ENCODE measurements around the gene PRR16. TPM values are rescaled to one million over a fixed set of nuclear protein-coding genes. Genes with fewer than 3 reads are reported as not detected.

PRR16 gene
- total RNA-seq, 2 donors from 2014 or later = 19.8 to 25.5 TPM

GRCh38 chr5:120621339-120621738 lies 157.2 kb downstream of the PRR16 start:
- ATAC-seq (ENCODE audit: insufficient number of reproducible peaks, low FRiP score, low read depth) (no peak), DNase-seq (ENCODE audit: low spot score) (no peak)
- Histone ChIP-seq H3K4me3 (no peak overlapping the region), H3K36me3 (no peaks in the 10 kb centered on the region), H3K9me3 (no peaks in the 10 kb centered on the region), H3K27ac (no peak overlapping the region), H3K27me3 (replicated peaks; ENCODE audit: insufficient read depth) (no peaks in the 10 kb centered on the region), H3K4me1 (ENCODE audit: control insufficient read depth in 1 of 2, low read depth in 2 of 2) (peaks cover 6 to 11% of the 10 kb centered on the region in 2 donors)
- TF ChIP-seq CTCF (IDR thresholded peaks at IDR 0.05) = no peak

GRCh38 chr5:120624021-120624563 lies 160.0 kb downstream of the PRR16 start:
- no peaks in the 10 kb centered on the region for H3K27me3 ChIP-seq (replicated peaks; ENCODE audit: insufficient read depth)
- H3K4me3 ChIP-seq = peak overlapping the region; percentile 23
- no peak for ATAC-seq (ENCODE audit: insufficient number of reproducible peaks, low FRiP score, low read depth)
- TF ChIP-seq CTCF (IDR thresholded peaks at IDR 0.05) = no peak
- H3K4me1 ChIP-seq (ENCODE audit: control insufficient read depth in 1 of 2, low read depth in 2 of 2) = peaks cover 0 to 3% of the 10 kb centered on the region in 2 donors
- no peak overlapping the region for H3K27ac ChIP-seq
- no peak for DNase-seq (ENCODE audit: low spot score)
- no peaks in the 10 kb centered on the region for H3K9me3 ChIP-seq
- H3K36me3 ChIP-seq = no peaks in the 10 kb centered on the region

GRCh38 chr5:120628156-120628555 lies 164.1 kb downstream of the PRR16 start:
- H3K27ac ChIP-seq = no peak overlapping the region
- H3K4me3 ChIP-seq = no peak overlapping the region
- ATAC-seq (ENCODE audit: insufficient number of reproducible peaks, low FRiP score, low read depth) = no peak
- no peaks in the 10 kb centered on the region for H3K9me3 ChIP-seq
- DNase-seq (ENCODE audit: low spot score) = no peak
- H3K27me3 ChIP-seq (replicated peaks; ENCODE audit: insufficient read depth) = no peaks in the 10 kb centered on the region
- TF ChIP-seq CTCF (IDR thresholded peaks at IDR 0.05) = no peak
- peaks cover 0 to 3% of the 10 kb centered on the region in 2 donors for H3K4me1 ChIP-seq (ENCODE audit: control insufficient read depth in 1 of 2, low read depth in 2 of 2)
- H3K36me3 ChIP-seq = no peaks in the 10 kb centered on the region

GRCh38 chr5:120630550-120630949 lies 166.4 kb downstream of the PRR16 start:
- no peaks in the 10 kb centered on the region for H3K4me1 ChIP-seq (ENCODE audit: control insufficient read depth in 1 of 2, low read depth in 2 of 2)
- no peaks in the 10 kb centered on the region for H3K36me3 ChIP-seq
- no peak for TF ChIP-seq CTCF (IDR thresholded peaks at IDR 0.05)
- H3K9me3 ChIP-seq = no peaks in the 10 kb centered on the region
- no peak overlapping the region for H3K4me3 ChIP-seq
- DNase-seq (ENCODE audit: low spot score) (no peak), ATAC-seq (ENCODE audit: insufficient number of reproducible peaks, low FRiP score, low read depth) (no peak)
- H3K27ac ChIP-seq = no peak overlapping the region
- no peaks in the 10 kb centered on the region for H3K27me3 ChIP-seq (replicated peaks; ENCODE audit: insufficient read depth)

- ATAC-seq (ENCODE audit: insufficient number of reproducible peaks, low FRiP score, low read depth) = no peak
- no peaks in the 10 kb centered on the region for H3K27me3 ChIP-seq (replicated peaks; ENCODE audit: insufficient read depth)
- no peak overlapping the region for H3K27ac ChIP-seq
- no peaks in the 10 kb centered on the region for H3K9me3 ChIP-seq
- no peak for DNase-seq (ENCODE audit: low spot score)
- no peak for TF ChIP-seq CTCF (IDR thresholded peaks at IDR 0.05)
- H3K4me1 ChIP-seq (ENCODE audit: control insufficient read depth in 1 of 2, low read depth in 2 of 2) = no peaks in the 10 kb centered on the region
- H3K36me3 ChIP-seq = no peaks in the 10 kb centered on the region
- no peak overlapping the region for H3K4me3 ChIP-seq
Measured at GRCh38 chr5:120631611-120632010, 167.5 kb downstream of the PRR16 start.

Measured in thoracic aorta (tissue), 2 donors.